Testis (tissue), 3 donors: ENCODE measurements around the gene DAG1. TPM values are rescaled to one million over a fixed set of nuclear protein-coding genes. Genes with fewer than 3 reads are reported as not detected.

Source experiments
- DNase-seq: peaks from one replicate; pipeline ENCODE4 v3.0.0-alpha.2; 2019
- H3K27ac ChIP-seq, 2 donors: fragments of 200-600 bp; sonication (generic); one replicate each; pipeline ENCODE4 v1.5.1; 2019
- H3K27me3 ChIP-seq: fragments of 200-600 bp; sonication (generic); one replicate; pipeline ENCODE4 v1.5.1; 2019
- H3K36me3 ChIP-seq: fragments of 200-600 bp; sonication (generic); one replicate; pipeline ENCODE4 v1.5.1; 2017; ENCODE audit warnings: low read depth; ENCODE audit errors: missing control alignments
- H3K4me1 ChIP-seq: fragments of 200-600 bp; sonication (generic); one replicate; pipeline ENCODE4 v1.5.1; 2019
- H3K4me3 ChIP-seq, 2 donors: fragments of 200-600 bp; sonication (generic); one replicate each; pipeline ENCODE4 v1.5.1; 2017 to 2019
- H3K9me3 ChIP-seq: fragments of 200-600 bp; sonication (generic); one replicate; pipeline ENCODE4 v1.5.1; 2017
- CTCF ChIP-seq, 3 experiments: fragments of 450-650 bp in 2 of 3; fragments of 200-600 bp in 1 of 3; sonication (generic) in 1 of 3; IDR thresholded peaks; one replicate each; pipeline ENCODE4 v1.5.1; 2016 to 2019; ENCODE audit warnings: antibody characterized with exemption in 3 of 3, mild to moderate bottlenecking in 2 of 3, moderate library complexity in 1 of 3
- POLR2A ChIP-seq: fragments of 450-650 bp; IDR thresholded peaks from one replicate; pipeline ENCODE4 v1.6.1; 2017; ENCODE audit warnings: antibody characterized with exemption, mild to moderate bottlenecking, moderate library complexity
- WGBS, 2 donors: methylation state at CpG; one replicate each; pipeline ENCODE4 v1.1.5; 2018; 5-methylcytosine and 5-hydroxymethylcytosine counted together
- intact Hi-C: fragments of 100-400 bp; cut with DNase I; formaldehyde crosslinking; loops from one replicate; pipeline ENCODE4 v1.15.1; 2023; ENCODE audit warnings: low total_unique reads
- polyA plus RNA-seq: library from polyadenylated mRNA; stranded (reverse); fragments of 350-450 nt; fragmentation: Illumina TruSeq; extraction: RNeasy Lipid Tissue Mini Kit (QIAGEN cat#74804); gene quantifications from one replicate; pipeline ENCODE4 v1.2.3, GENCODE V29; 2014; ENCODE audit warnings: low read depth, low replicate concordance; ENCODE audit not compliant: insufficient read depth
- total RNA-seq, 2 donors: library from RNA; depleted of rRNA; stranded (reverse); fragments of >200 nt; gene quantifications; one replicate each; pipeline ENCODE4 v1.2.3, GENCODE V29; 2016

DAG1 gene
- total and polyA plus RNA-seq, 3 donors from 2014 or later = 85.8 to 216 (median 169) TPM

- intact Hi-C loops = no loop called here
- peak overlapping the region; percentile 67 to 80 for H3K27ac ChIP-seq
- WGBS, 2 donors = 44 to 61% methylated on average over 2 of the region's 2 CpGs
Measured at GRCh38 chr3:49466085-49466484, 4.0 kb upstream of the DAG1 start.

GRCh38 chr3:49469037-49469935, 781 bp upstream of the DAG1 start:
- H3K27ac ChIP-seq = peak overlapping the region; percentile 93 to 96
- H3K4me3 ChIP-seq = peak overlapping the region; percentile 62 to 88
- WGBS, 2 donors = 0 to 4% methylated on average over 11 to 23 of the region's 23 CpGs
- H3K4me1 ChIP-seq = peaks cover 54% of the 10 kb centered on the region
- H3K9me3 ChIP-seq = no peaks in the 10 kb centered on the region
- DNase-seq = peak; percentile 78
- H3K36me3 ChIP-seq = no peaks in the 10 kb centered on the region
- intact Hi-C loops = no loop called here
- TF ChIP-seq CTCF (IDR thresholded peaks at IDR 0.05) (peak in 1 of 3 experiments; percentile 0), POLR2A (no peak)
- no peaks in the 10 kb centered on the region for H3K27me3 ChIP-seq

More at GRCh38 chr3:49466085-49466484, 4.0 kb upstream of the DAG1 start:
- H3K27me3 ChIP-seq = no peaks in the 10 kb centered on the region
- no peak for DNase-seq
- peaks cover 56% of the 10 kb centered on the region for H3K4me1 ChIP-seq
- H3K9me3 ChIP-seq = no peaks in the 10 kb centered on the region
- H3K4me3 ChIP-seq = no peak overlapping the region
- TF ChIP-seq CTCF (IDR thresholded peaks at IDR 0.05) (no peak), POLR2A (no peak)
- no peaks in the 10 kb centered on the region for H3K36me3 ChIP-seq

GRCh38 chr3:49470714-49471420, 800 bp downstream of the DAG1 start:
- Histone ChIP-seq H3K27me3 (no peaks in the 10 kb centered on the region), H3K9me3 (no peaks in the 10 kb centered on the region), H3K36me3 (no peaks in the 10 kb centered on the region), H3K4me1 (peaks cover 44% of the 10 kb centered on the region), H3K4me3 (peak overlapping the region; percentile 88 to 90), H3K27ac (peak overlapping the region; percentile 95 to 96)
- no peak for DNase-seq
- intact Hi-C loops = no loop called here
- no peak for TF ChIP-seq POLR2A
- no peak for TF ChIP-seq CTCF (IDR thresholded peaks at IDR 0.05)
- WGBS, 2 donors = 2 to 4% methylated on average over 9 to 23 of the region's 23 CpGs

GRCh38 chr3:49471856-49472495, 1.9 kb downstream of the DAG1 start:
- H3K36me3 ChIP-seq = no peaks in the 10 kb centered on the region
- WGBS, 2 donors = 42 to 47% methylated on average over 6 of the region's 6 CpGs
- intact Hi-C loops = no loop called here
- no peaks in the 10 kb centered on the region for H3K9me3 ChIP-seq
- H3K4me1 ChIP-seq = peaks cover 33% of the 10 kb centered on the region
- H3K27ac ChIP-seq = peak overlapping the region; percentile 31 to 96
- DNase-seq = no peak
- no peaks in the 10 kb centered on the region for H3K27me3 ChIP-seq
- H3K4me3 ChIP-seq = peak overlapping the region in 1 of 2 donors; percentile 90
- no peak for TF ChIP-seq CTCF (IDR thresholded peaks at IDR 0.05)
- TF ChIP-seq POLR2A = no peak
